Panc1 (cell line): ENCODE measurements around the gene FXYD4. TPM values are rescaled to one million over a fixed set of nuclear protein-coding genes. Genes with fewer than 3 reads are reported as not detected.

ENCODE experiments used
- ATAC-seq: fragments of 200-7000 bp; cut with Tn5 transposase; 2 replicates; pipeline ENCODE4 v1.9.1; 2020; ENCODE audit warnings: mild to moderate bottlenecking, moderate library complexity
- BruUV-seq: library from RNA; stranded (reverse); fragments of 400-500 nt; replicated peaks from 2 replicates; lab custom pipeline; 2021; lab: Mats Ljungman, UMichigan
- CTCF ChIA-PET: fragments of 300-600 bp; sonication (Branson Sonifier 250); formaldehyde crosslinking; loops from one replicate; lab custom pipeline; 2022; ENCODE audit warnings: antibody characterized with exemption; lab: Charles Lee
- POLR2A ChIA-PET: fragments of 300-600 bp; sonication (Branson Sonifier 250); formaldehyde crosslinking; loops from one replicate; lab custom pipeline; 2022; ENCODE audit warnings: antibody characterized with exemption; lab: Charles Lee
- DNase-seq: peaks from one replicate; pipeline ENCODE4 v3.0.0-alpha.2; 2010; ENCODE audit warnings: low read depth, low spot score
- H3K27ac ChIP-seq: 2 replicates; pipeline ENCODE4 v1.5.1; 2011; ENCODE audit warnings: mild to moderate bottlenecking, low read length, inconsistent platforms
- H3K27me3 ChIP-seq: fragments of 200-500 bp; sonication (Bioruptor generic); 2 replicates; pipeline ENCODE4 v1.6.0; 2014; ENCODE audit warnings: low read length, inconsistent platforms; ENCODE audit not compliant: control insufficient read depth, insufficient read depth
- H3K36me3 ChIP-seq: fragments of 200-500 bp; sonication (Bioruptor generic); 2 replicates; pipeline ENCODE4 v1.5.1; 2014; ENCODE audit warnings: inconsistent platforms, mild to moderate bottlenecking, low read length, moderate library complexity; ENCODE audit not compliant: control insufficient read depth, insufficient read depth
- H3K4me1 ChIP-seq: 2 replicates; pipeline ENCODE4 v1.5.1; 2011; ENCODE audit warnings: inconsistent platforms, mild to moderate bottlenecking, low read length, moderate library complexity; ENCODE audit not compliant: control insufficient read depth, insufficient read depth
- H3K4me3 ChIP-seq, 2 experiments: 2 replicates each; pipeline ENCODE4 v1.5.1; 2011 to 2012; ENCODE audit warnings: low read depth in 2 of 2, low read length in 2 of 2, mild to moderate bottlenecking in 2 of 2, inconsistent platforms in 1 of 2, moderate library complexity in 1 of 2
- H3K9me3 ChIP-seq: fragments of 200-500 bp; sonication (Bioruptor generic); 2 replicates; pipeline ENCODE4 v1.5.1; 2014; ENCODE audit warnings: low read depth, mild to moderate bottlenecking, inconsistent platforms, low read length, moderate library complexity; ENCODE audit not compliant: control insufficient read depth, insufficient read depth
- POLR2AphosphoS5 ChIP-seq: IDR thresholded peaks from 2 replicates; pipeline ENCODE4 v1.6.1; 2012; ENCODE audit warnings: mild to moderate bottlenecking, low read depth, low read length, moderate library complexity
- REST ChIP-seq, 2 experiments: IDR thresholded peaks; 2 replicates each; pipeline ENCODE4 v1.6.1; 2011 to 2012; ENCODE audit warnings: low read depth in 2 of 2, control low read depth in 1 of 2, low read length in 1 of 2, mild to moderate bottlenecking in 1 of 2, moderate library complexity in 1 of 2; ENCODE audit not compliant: insufficient read depth in 1 of 2
- SIN3A ChIP-seq: IDR thresholded peaks from 2 replicates; pipeline ENCODE4 v1.6.1; 2012; ENCODE audit warnings: low read depth, mild to moderate bottlenecking, low read length, moderate library complexity, borderline replicate concordance; ENCODE audit not compliant: insufficient read depth
- TCF7L2 ChIP-seq: IDR thresholded peaks from 2 replicates; pipeline ENCODE4 v1.6.1; 2011; ENCODE audit warnings: mild to moderate bottlenecking, low read depth, low read length, inconsistent platforms
- in situ Hi-C: cut with HindIII; loops from 2 replicates; pipeline ENCODE4 v1.10.0; 2016; ENCODE audit warnings: low sequenced_read_pairs, low pct_unique_long_range_greater_than_20kb
- intact Hi-C: fragments of 100-400 bp; cut with micrococcal nuclease; formaldehyde crosslinking; loops from one replicate; pipeline ENCODE4 v1.10.0; 2022; ENCODE audit not compliant: unreplicated experiment
- total RNA-seq: library from RNA; stranded (reverse); gene quantifications from one replicate; pipeline ENCODE4 v1.2.1, GENCODE V29; 2021; ENCODE audit not compliant: unreplicated experiment
- TF ChIP-seq, protein P1 (sequence below): fragments of 450-650 bp; IDR thresholded peaks from 2 replicates; pipeline ENCODE4 v1.5.1; 2017; ENCODE audit warnings: mild to moderate bottlenecking

The FXYD4 gene
- total RNA-seq, 1 experiment from 2014 or later: not detected

GRCh38 chr10:43373461-43373860 is 2.0 kb downstream of the FXYD4 start:
- POLR2A ChIA-PET: interaction anchor here (0.6 kb wide), 1 partner anchor 8 kb away, joined by 4 read pairs; no protein-coding TSS in a partner anchor
- ATAC-seq (no peak), DNase-seq (no peak)
- CTCF ChIA-PET: interaction anchor here (0.7 kb wide), 1 partner anchor 298 kb away, joined by 3 read pairs; no protein-coding TSS in a partner anchor
- in situ Hi-C loops (no loop called here), intact Hi-C loops (no loop called here)
- Histone ChIP-seq H3K36me3 (no peaks in the 10 kb centered on the region), H3K4me3 (no peak overlapping the region), H3K9me3 (no peaks in the 10 kb centered on the region), H3K27ac (no peak overlapping the region), H3K4me1 (no peaks in the 10 kb centered on the region), H3K27me3 (no peaks in the 10 kb centered on the region)
- no TSS peak for BruUV-seq
- TF ChIP-seq, protein P1, sequence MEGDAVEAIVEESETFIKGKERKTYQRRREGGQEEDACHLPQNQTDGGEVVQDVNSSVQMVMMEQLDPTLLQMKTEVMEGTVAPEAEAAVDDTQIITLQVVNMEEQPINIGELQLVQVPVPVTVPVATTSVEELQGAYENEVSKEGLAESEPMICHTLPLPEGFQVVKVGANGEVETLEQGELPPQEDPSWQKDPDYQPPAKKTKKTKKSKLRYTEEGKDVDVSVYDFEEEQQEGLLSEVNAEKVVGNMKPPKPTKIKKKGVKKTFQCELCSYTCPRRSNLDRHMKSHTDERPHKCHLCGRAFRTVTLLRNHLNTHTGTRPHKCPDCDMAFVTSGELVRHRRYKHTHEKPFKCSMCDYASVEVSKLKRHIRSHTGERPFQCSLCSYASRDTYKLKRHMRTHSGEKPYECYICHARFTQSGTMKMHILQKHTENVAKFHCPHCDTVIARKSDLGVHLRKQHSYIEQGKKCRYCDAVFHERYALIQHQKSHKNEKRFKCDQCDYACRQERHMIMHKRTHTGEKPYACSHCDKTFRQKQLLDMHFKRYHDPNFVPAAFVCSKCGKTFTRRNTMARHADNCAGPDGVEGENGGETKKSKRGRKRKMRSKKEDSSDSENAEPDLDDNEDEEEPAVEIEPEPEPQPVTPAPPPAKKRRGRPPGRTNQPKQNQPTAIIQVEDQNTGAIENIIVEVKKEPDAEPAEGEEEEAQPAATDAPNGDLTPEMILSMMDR: no peak
- no peak for TF ChIP-seq POLR2AphosphoS5
- no peak for TF ChIP-seq TCF7L2
- TF ChIP-seq REST (IDR thresholded peaks at IDR 0.05; ENCODE audit: insufficient read depth in 1 of 2, low read depth in 2 of 2, low read length in 1 of 2): no peak
- no peak for TF ChIP-seq SIN3A

GRCh38 chr10:43374194-43374593 is 2.8 kb downstream of the FXYD4 start:
- intact Hi-C loops: no loop called here
- Histone ChIP-seq H3K36me3 (no peaks in the 10 kb centered on the region), H3K9me3 (no peaks in the 10 kb centered on the region), H3K27me3 (no peaks in the 10 kb centered on the region), H3K4me3 (no peak overlapping the region), H3K4me1 (no peaks in the 10 kb centered on the region), H3K27ac (no peak overlapping the region)
- DNase-seq (no peak), ATAC-seq (no peak)
- TF ChIP-seq POLR2AphosphoS5 (no peak), SIN3A (no peak), REST (IDR thresholded peaks at IDR 0.05; ENCODE audit: insufficient read depth in 1 of 2, low read depth in 2 of 2, low read length in 1 of 2) (no peak)
- BruUV-seq: no TSS peak
- ChIA-PET POLR2A (no interaction called here), CTCF (interaction anchor here (0.6 kb wide), 1 partner anchor 119 kb away, joined by 4 read pairs; no protein-coding TSS in a partner anchor)
- in situ Hi-C loops: no loop called here
